HCT116 (cell line): Measurements from ENCODE around the gene SFTPA1.
"Not testable (repeated sequence)": the region's sequence is repeated elsewhere in the genome, so short reads cannot be mapped to it uniquely, and the experiment has no call there.

Source experiments
- CBX3 ChIP-seq: IDR thresholded peaks from 2 replicates; pipeline ENCODE4 v1.6.1; 2012; ENCODE audit warnings: low read depth
- CEBPB ChIP-seq: IDR thresholded peaks from 2 replicates; pipeline ENCODE4 v1.6.1; 2012; ENCODE audit warnings: low read depth
- CTCF ChIP-seq, 3 experiments: fragments of 200-600 bp in 1 of 3; sonication (generic) in 1 of 3; IDR thresholded peaks in 2 of 3; conservative IDR thresholded peaks in 1 of 3; 2 replicates each; pipeline ENCODE4 v1.5.1; 2012 to 2017; ENCODE audit warnings: low read depth in 2 of 3, low read length in 2 of 3, antibody characterized with exemption in 1 of 3, borderline replicate concordance in 1 of 3, control low read depth in 1 of 3, mild to moderate bottlenecking in 1 of 3, mixed read lengths in 1 of 3, mixed run types in 1 of 3, moderate library complexity in 1 of 3; ENCODE audit not compliant: insufficient read depth in 1 of 3
- EGR1 ChIP-seq: IDR thresholded peaks from 2 replicates; pipeline ENCODE4 v1.6.1; 2012; ENCODE audit warnings: low read depth
- EZH2 ChIP-seq: fragments of 200-600 bp; sonication (generic); IDR thresholded peaks from 2 replicates; pipeline ENCODE4 v1.6.1; 2017; ENCODE audit warnings: antibody characterized with exemption, mixed run types
- EZH2phosphoT487 ChIP-seq: fragments of 200-600 bp; IDR thresholded peaks from 2 replicates; pipeline ENCODE4 v1.6.1; 2018; ENCODE audit warnings: antibody characterized with exemption, borderline replicate concordance
- MAX ChIP-seq: IDR thresholded peaks from 2 replicates; pipeline ENCODE4 v1.6.1; 2012
- POLR2A ChIP-seq: IDR thresholded peaks from 2 replicates; pipeline ENCODE4 v1.7.0; 2011; ENCODE audit warnings: borderline replicate concordance; ENCODE audit not compliant: insufficient read depth, insufficient read length; ENCODE audit errors: extremely low read depth
- POLR2AphosphoS5 ChIP-seq: IDR thresholded peaks from 2 replicates; pipeline ENCODE4 v1.6.1; 2011; ENCODE audit warnings: mild to moderate bottlenecking, low read depth, low read length, moderate library complexity
- RAD21 ChIP-seq: IDR thresholded peaks from 2 replicates; pipeline ENCODE4 v1.6.1; 2012; ENCODE audit warnings: low read depth, mild to moderate bottlenecking
- REST ChIP-seq: IDR thresholded peaks from 2 replicates; pipeline ENCODE4 v1.6.1; 2012; ENCODE audit warnings: low read depth
- TCF7L2 ChIP-seq: IDR thresholded peaks from 2 replicates; pipeline ENCODE4 v1.7.0; 2011; ENCODE audit warnings: borderline replicate concordance, inconsistent platforms; ENCODE audit not compliant: insufficient read depth, insufficient read length; ENCODE audit errors: extremely low read depth
- ZBTB33 ChIP-seq: IDR thresholded peaks from 2 replicates; pipeline ENCODE4 v1.6.1; 2011; ENCODE audit warnings: mild to moderate bottlenecking, low read length, moderate library complexity; ENCODE audit not compliant: insufficient replicate concordance; ENCODE audit errors: extremely low read depth

- not testable (repeated sequence) for TF ChIP-seq POLR2A; ZBTB33; RAD21; EZH2; CTCF (IDR thresholded peaks at IDR 0.05 in 2 of 3, conservative IDR thresholded peaks at IDR 0.05 in 1 of 3; ENCODE audit: borderline replicate concordance in 1 of 3, insufficient read depth in 1 of 3, low read depth in 2 of 3, low read length in 2 of 3); EGR1; CBX3; POLR2AphosphoS5; EZH2phosphoT487; MAX; REST; TCF7L2; CEBPB
Observed at GRCh38 chr10:79611193-79611976, 646 bp downstream of the SFTPA1 start.
